SU-DHL-6 (cell line): Measurements from ENCODE around the gene ACD.

Experiments
- H2AFZ ChIP-seq: fragments of 200-600 bp; sonication (generic); 2 replicates; pipeline ENCODE4 v1.6.1; 2014; ENCODE audit warnings: low read depth, mild to moderate bottlenecking, moderate library complexity, mixed read lengths, antibody characterized with exemption, low read length; ENCODE audit not compliant: severe bottlenecking
- H3F3A ChIP-seq: fragments of 200-600 bp; shearing (Covaris generic); 2 replicates; pipeline ENCODE4 v1.6.0; 2016; ENCODE audit warnings: antibody characterized with exemption, mild to moderate bottlenecking; ENCODE audit not compliant: insufficient read depth
- H3K27ac ChIP-seq: fragments of 200-600 bp; sonication (generic); 2 replicates; pipeline ENCODE4 v1.5.1; 2016; ENCODE audit warnings: low read depth, mild to moderate bottlenecking, low read length, moderate library complexity, mixed read lengths
- H3K27me3 ChIP-seq: fragments of 200-600 bp; sonication (generic), shearing (Covaris generic); 2 replicates; pipeline ENCODE4 v1.6.0; 2014; ENCODE audit warnings: mild to moderate bottlenecking, low read length
- H3K36me3 ChIP-seq: fragments of 200-600 bp; sonication (generic); 2 replicates; pipeline ENCODE4 v1.6.1; 2014; ENCODE audit warnings: mild to moderate bottlenecking, low read length, mixed read lengths
- H3K4me2 ChIP-seq: fragments of 300-600, 200-600 bp; shearing (Covaris generic), sonication (generic); 2 replicates; pipeline ENCODE4 v1.6.0; 2014; ENCODE audit warnings: low read length, low read depth, mild to moderate bottlenecking; ENCODE audit not compliant: poor library complexity, severe bottlenecking
- H3K4me3 ChIP-seq: fragments of 200-600 bp; sonication (generic); 2 replicates; pipeline ENCODE4 v1.5.1; 2014; ENCODE audit warnings: antibody characterized with exemption, low read length, mild to moderate bottlenecking, mixed read lengths; ENCODE audit not compliant: insufficient read depth, poor library complexity, severe bottlenecking
- H3K79me2 ChIP-seq: fragments of 200-600 bp; sonication (generic); 2 replicates; pipeline ENCODE4 v1.6.1; 2014; ENCODE audit warnings: mild to moderate bottlenecking, low read length, moderate library complexity; ENCODE audit not compliant: insufficient read depth
- H3K9ac ChIP-seq: fragments of 200-600 bp; sonication (generic); 2 replicates; pipeline ENCODE4 v1.7.0; 2014; ENCODE audit warnings: mild to moderate bottlenecking, low read length
- H3K9me2 ChIP-seq: fragments of 200-600 bp; sonication (generic); replicated peaks from 2 replicates; pipeline ENCODE4 v1.6.1; 2014; ENCODE audit warnings: low read length; ENCODE audit not compliant: insufficient read depth
- H3K9me3 ChIP-seq: fragments of 200-600 bp; sonication (generic); 2 replicates; pipeline ENCODE4 v1.6.1; 2014; ENCODE audit warnings: low read length, mixed read lengths; ENCODE audit not compliant: insufficient read depth
- H4K20me1 ChIP-seq: fragments of 200-600 bp; sonication (generic); 2 replicates; pipeline ENCODE4 v1.6.1; 2014; ENCODE audit warnings: low read depth, mild to moderate bottlenecking, antibody characterized with exemption, low read length, moderate library complexity, mixed read lengths
- CTCF ChIP-seq: fragments of 200-600 bp; sonication (generic); IDR thresholded peaks from one replicate; pipeline ENCODE4 v1.5.1; 2017; ENCODE audit warnings: antibody characterized with exemption, mild to moderate bottlenecking, low read length, moderate library complexity; ENCODE audit not compliant: insufficient read depth, poor library complexity, severe bottlenecking
- EZH2phosphoT487 ChIP-seq: fragments of 200-600 bp; sonication (generic), shearing (Covaris generic); conservative IDR thresholded peaks from 2 replicates; pipeline ENCODE4 v1.6.1; 2018; ENCODE audit warnings: mild to moderate bottlenecking, antibody characterized with exemption, low read length, moderate library complexity, mixed read lengths

The ACD gene

GRCh38 chr16:67676516-67676915 lies 16.5 kb upstream of the ACD start:
- TF ChIP-seq EZH2phosphoT487 (no peak), CTCF (no peak)
- H3K9me3 ChIP-seq: no peaks in the 10 kb centered on the region
- no peak overlapping the region for H2AFZ ChIP-seq
- no peaks in the 10 kb centered on the region for H4K20me1 ChIP-seq
- no peaks in the 10 kb centered on the region for H3K9me2 ChIP-seq
- H3F3A ChIP-seq: no peaks in the 10 kb centered on the region
- H3K9ac ChIP-seq: no peak overlapping the region
- no peak overlapping the region for H3K4me3 ChIP-seq
- H3K36me3 ChIP-seq: no peaks in the 10 kb centered on the region
- no peaks in the 10 kb centered on the region for H3K27me3 ChIP-seq
- H3K27ac ChIP-seq: no peak overlapping the region
- no peaks in the 10 kb centered on the region for H3K79me2 ChIP-seq
- H3K4me2 ChIP-seq: no peak overlapping the region

- TF ChIP-seq CTCF: no peak
- no peak for TF ChIP-seq EZH2phosphoT487
- Histone ChIP-seq H3K9me3 (no peaks in the 10 kb centered on the region), H3F3A (no peaks in the 10 kb centered on the region), H3K9me2 (no peaks in the 10 kb centered on the region), H3K9ac (no peak overlapping the region), H3K36me3 (no peaks in the 10 kb centered on the region), H2AFZ (no peak overlapping the region), H3K79me2 (no peaks in the 10 kb centered on the region), H3K4me2 (no peak overlapping the region), H3K4me3 (no peak overlapping the region), H3K27ac (no peak overlapping the region), H4K20me1 (no peaks in the 10 kb centered on the region), H3K27me3 (no peaks in the 10 kb centered on the region)
Observed at GRCh38 chr16:67675999-67676398, 15.9 kb upstream of the ACD start.

- no peak for TF ChIP-seq EZH2phosphoT487
- no peak for TF ChIP-seq CTCF
- Histone ChIP-seq H3K9me3 (no peaks in the 10 kb centered on the region), H3K4me2 (no peak overlapping the region), H3K36me3 (no peaks in the 10 kb centered on the region), H3K9me2 (no peaks in the 10 kb centered on the region), H3K9ac (no peak overlapping the region), H3K27ac (no peak overlapping the region), H3K27me3 (no peaks in the 10 kb centered on the region), H3K79me2 (no peaks in the 10 kb centered on the region), H3K4me3 (no peak overlapping the region), H4K20me1 (no peaks in the 10 kb centered on the region), H2AFZ (no peak overlapping the region), H3F3A (no peaks in the 10 kb centered on the region)
Observed at GRCh38 chr16:67675579-67675935, 15.5 kb upstream of the ACD start.
